GM23338 (cell line): ENCODE results near the gene ARID3B. TPM values are rescaled to one million over a fixed set of nuclear protein-coding genes. Genes with fewer than 3 reads are reported as not detected.

Experiments
- ATAC-seq: fragments of 200-7000 bp; cut with Tn5 transposase; 3 replicates; pipeline ENCODE4 v1.9.1; 2020
- DNase-seq: peaks from one replicate; pipeline ENCODE4 v3.0.0-alpha.2; 2015; ENCODE audit warnings: low spot score
- H2AFZ ChIP-seq: fragments of 200-600 bp; sonication (generic); 2 replicates; pipeline ENCODE4 v1.8.0; 2016; ENCODE audit warnings: antibody characterized with exemption, mild to moderate bottlenecking, moderate library complexity
- H3F3A ChIP-seq: fragments of 200-600 bp; sonication (generic); replicated peaks from 2 replicates; pipeline ENCODE4 v1.8.0; 2017; ENCODE audit warnings: antibody characterized with exemption, mixed run types, low read depth
- H3K27ac ChIP-seq: fragments of 200-600 bp; sonication (generic); 2 replicates; pipeline ENCODE4 v1.6.1; 2016; ENCODE audit warnings: low read depth
- H3K27me3 ChIP-seq: fragments of 200-600 bp; sonication (generic); 2 replicates; pipeline ENCODE4 v1.8.0; 2016; ENCODE audit warnings: mild to moderate bottlenecking, mixed run types, moderate library complexity; ENCODE audit not compliant: insufficient read depth
- H3K36me3 ChIP-seq: fragments of 200-600 bp; sonication (generic); 2 replicates; pipeline ENCODE4 v1.8.0; 2016; ENCODE audit warnings: mild to moderate bottlenecking; ENCODE audit not compliant: insufficient read depth
- H3K4me1 ChIP-seq: fragments of 200-600 bp; sonication (generic); 2 replicates; pipeline ENCODE4 v1.8.0; 2016; ENCODE audit warnings: mild to moderate bottlenecking, moderate library complexity; ENCODE audit not compliant: insufficient read depth
- H3K4me2 ChIP-seq: fragments of 200-600 bp; sonication (generic); 2 replicates; pipeline ENCODE4 v1.7.1; 2017; ENCODE audit warnings: mixed run types
- H3K4me3 ChIP-seq: fragments of 200-600 bp; sonication (generic); 2 replicates; pipeline ENCODE4 v1.6.1; 2016; ENCODE audit warnings: mixed run types
- H3K79me2 ChIP-seq: fragments of 200-600 bp; sonication (generic); replicated peaks from 2 replicates; pipeline ENCODE4 v1.8.0; 2017; ENCODE audit warnings: mild to moderate bottlenecking; ENCODE audit not compliant: insufficient read depth
- H3K9me2 ChIP-seq: fragments of 200-600 bp; sonication (generic); 2 replicates; pipeline ENCODE4 v1.8.0; 2017; ENCODE audit not compliant: insufficient read depth
- H4K20me1 ChIP-seq: fragments of 200-600 bp; sonication (generic); replicated peaks from 2 replicates; pipeline ENCODE4 v1.8.0; 2017; ENCODE audit warnings: mild to moderate bottlenecking; ENCODE audit not compliant: insufficient read depth
- H3K27ac Mint-ChIP-seq: 2 replicates; pipeline ENCODE4 v1.8.0; 2020; ENCODE audit warnings: inconsistent platforms, mild to moderate bottlenecking, moderate library complexity, mixed read lengths
- H3K27me3 Mint-ChIP-seq: 3 replicates; pipeline ENCODE4 v1.8.0; 2022; ENCODE audit warnings: low read depth, mild to moderate bottlenecking, moderate library complexity, mixed read lengths, inconsistent platforms; ENCODE audit not compliant: insufficient read depth, poor library complexity
- H3K36me3 Mint-ChIP-seq: 3 replicates; pipeline ENCODE4 v1.8.0; 2021; ENCODE audit warnings: low read depth, mild to moderate bottlenecking, inconsistent platforms, moderate library complexity, mixed read lengths
- H3K4me1 Mint-ChIP-seq: 3 replicates; pipeline ENCODE4 v1.8.0; 2020; ENCODE audit warnings: mild to moderate bottlenecking, inconsistent platforms, mixed read lengths
- H3K4me3 Mint-ChIP-seq: 3 replicates; pipeline ENCODE4 v1.8.0; 2021; ENCODE audit warnings: moderate library complexity, mild to moderate bottlenecking, inconsistent platforms, mixed read lengths
- H3K9me3 Mint-ChIP-seq: 3 replicates; pipeline ENCODE4 v1.8.0; 2020; ENCODE audit warnings: moderate library complexity, mild to moderate bottlenecking, inconsistent platforms, mixed read lengths
- CREB1 ChIP-seq: fragments of 250-450 bp; sonication (Bioruptor Pico); IDR thresholded peaks from 2 replicates; pipeline ENCODE4 v1.5.0; 2020; ENCODE audit warnings: low read depth, mild to moderate bottlenecking, moderate library complexity
- CTCF ChIP-seq, 2 experiments: fragments of 200-600 bp in 1 of 2; sonication (generic) in 1 of 2; conservative IDR thresholded peaks; 2 replicates each; pipeline versions ENCODE4 v1.5.1 to v1.6.1; 2016 to 2017; ENCODE audit warnings: antibody characterized with exemption in 2 of 2, low read depth in 2 of 2, mild to moderate bottlenecking in 2 of 2, moderate library complexity in 1 of 2
- ETS1 ChIP-seq: IDR thresholded peaks from 2 replicates; pipeline ENCODE4 v1.6.1; 2016; ENCODE audit warnings: antibody characterized with exemption
- JUNB ChIP-seq: IDR thresholded peaks from one replicate; pipeline ENCODE4 v1.6.1; 2016; ENCODE audit warnings: antibody characterized with exemption; ENCODE audit not compliant: unreplicated experiment
- REST ChIP-seq: IDR thresholded peaks from one replicate; pipeline ENCODE4 v1.6.1; 2018; ENCODE audit warnings: antibody characterized with exemption; ENCODE audit not compliant: unreplicated experiment
- STAT1 ChIP-seq: IDR thresholded peaks from one replicate; pipeline ENCODE4 v1.6.1; 2016; ENCODE audit warnings: antibody characterized with exemption; ENCODE audit not compliant: unreplicated experiment
- ZNF331 ChIP-seq: fragments of 250-450 bp; sonication (Bioruptor Pico); IDR thresholded peaks from 2 replicates; pipeline ENCODE4 v1.5.0; 2020; ENCODE audit warnings: low read depth, mild to moderate bottlenecking, moderate library complexity
- ZNF462 ChIP-seq: fragments of 250-450 bp; sonication (Bioruptor Pico); IDR thresholded peaks from 2 replicates; pipeline ENCODE4 v1.5.0; 2020; ENCODE audit warnings: mild to moderate bottlenecking, moderate library complexity
- polyA plus RNA-seq: library from polyadenylated mRNA; unstranded; fragments of >200 nt; fragmentation: Nextera tagmentation; extraction: Ambion mirVana; gene quantifications from 2 replicates; pipeline ENCODE4 v1.2.1, GENCODE V29; 2016
- total RNA-seq: library from RNA; depleted of rRNA; stranded (reverse); fragments of >200 nt; shearing (Covaris generic); gene quantifications from 2 replicates; pipeline ENCODE4 v1.2.3, GENCODE V29; 2014

The ARID3B gene
- total and polyA plus RNA-seq, 2 experiments from 2014 or later = 65.5 to 147 TPM

- H3K79me2 ChIP-seq = peaks cover 93% of the 10 kb centered on the region
- H3K4me2 ChIP-seq = peak overlapping the region; percentile 86
- no peak for ATAC-seq
- no peaks in the 10 kb centered on the region for H3K9me2 ChIP-seq
- DNase-seq = peak; percentile 42
- Mint-ChIP-seq H3K4me3 (peak overlapping the region; percentile 97), H3K27ac (peak overlapping the region; percentile 74), H3K36me3 (peaks cover 50% of the 10 kb centered on the region), H3K27me3 (peaks cover 6% of the 10 kb centered on the region), H3K4me1 (peaks cover 45% of the 10 kb centered on the region), H3K9me3 (no peaks in the 10 kb centered on the region)
- H3F3A ChIP-seq = peaks cover 26% of the 10 kb centered on the region; the same call in 1 of the 2 replicates
- peak overlapping the region; percentile 99 for H3K4me3 ChIP-seq
- no peak overlapping the region for H2AFZ ChIP-seq
- TF ChIP-seq CREB1 (CRISPR knock-in tag) (no peak), CTCF (conservative IDR thresholded peaks at IDR 0.05; ENCODE audit: low read depth in 2 of 2) (peak; percentile 33 to 54)
- H3K4me1 ChIP-seq = peaks cover 46% of the 10 kb centered on the region
- no peaks in the 10 kb centered on the region for H3K27me3 ChIP-seq
- peaks cover 40% of the 10 kb centered on the region for H3K36me3 ChIP-seq
- peaks cover 41% of the 10 kb centered on the region for H4K20me1 ChIP-seq
- H3K27ac ChIP-seq = peak overlapping the region; percentile 36; the same call in 1 of the 2 replicates
These were observed 2.6 kb downstream of the ARID3B start for GRCh38 chr15:74543583-74543982.

- Mint-ChIP-seq H3K4me3 (no peak overlapping the region), H3K36me3 (peaks cover 63% of the 10 kb centered on the region), H3K27ac (no peak overlapping the region), H3K4me1 (peaks cover 44% of the 10 kb centered on the region), H3K9me3 (no peaks in the 10 kb centered on the region), H3K27me3 (peaks cover 6% of the 10 kb centered on the region)
- TF ChIP-seq STAT1 = no peak
- TF ChIP-seq ZNF462 (CRISPR knock-in tag) = no peak
- TF ChIP-seq REST = no peak
- TF ChIP-seq ZNF331 = no peak
- no peak for TF ChIP-seq ETS1
- TF ChIP-seq JUNB = no peak
- Histone ChIP-seq H3K27me3 (no peaks in the 10 kb centered on the region), H3K36me3 (peaks cover 49% of the 10 kb centered on the region), H3K27ac (peak overlapping the region; percentile 52; the same call in 1 of the 2 replicates), H3K4me2 (peak overlapping the region; percentile 39; the same call in 1 of the 2 replicates), H4K20me1 (peaks cover 56% of the 10 kb centered on the region), H3K4me1 (peaks cover 37% of the 10 kb centered on the region), H3K9me2 (no peaks in the 10 kb centered on the region), H3K79me2 (peaks cover 94% of the 10 kb centered on the region), H2AFZ (no peak overlapping the region), H3K4me3 (peak overlapping the region; percentile 29; the same call in 1 of the 2 replicates), H3F3A (peaks cover 24% of the 10 kb centered on the region; the same call in 1 of the 2 replicates)
- no peak for ATAC-seq
- no peak for DNase-seq
These were observed 4.1 kb downstream of the ARID3B start for GRCh38 chr15:74545086-74545485.
